ENCODE results near the gene TACC2. TPM values are rescaled to one million over a fixed set of nuclear protein-coding genes. Genes with fewer than 3 reads are reported as not detected.
"Not testable (repeated sequence)": the region's sequence is repeated elsewhere in the genome, so short reads cannot be mapped to it uniquely, and the experiment has no call there.

Gene TACC2
- total RNA-seq, 1 donor from 2014 or later, result 56.6 TPM

- H3K27ac Mint-ChIP-seq (ENCODE audit: unreplicated experiment), result no peak overlapping the region
- DNase-seq (ENCODE audit: low spot score), result no peak
- peaks cover 3% of the 10 kb centered on the region for H3K4me1 Mint-ChIP-seq (ENCODE audit: low read depth)
- no peak overlapping the region for H3K4me3 Mint-ChIP-seq (ENCODE audit: unreplicated experiment)
- H3K36me3 Mint-ChIP-seq (ENCODE audit: low read depth), result no peaks in the 10 kb centered on the region
- peaks cover 13% of the 10 kb centered on the region for H3K27me3 Mint-ChIP-seq (ENCODE audit: low read depth)
- no peaks in the 10 kb centered on the region for H3K9me3 Mint-ChIP-seq (ENCODE audit: low read depth)
- TF ChIP-seq CTCF (IDR thresholded peaks at IDR 0.05), result no peak
Measured at GRCh38 chr10:122091722-122092121, 102.8 kb downstream of the TACC2 start.

- H3K9me3 Mint-ChIP-seq (ENCODE audit: low read depth), result no peaks in the 10 kb centered on the region
- no peak for DNase-seq (ENCODE audit: low spot score)
- H3K4me1 Mint-ChIP-seq (ENCODE audit: low read depth), result peaks cover 11% of the 10 kb centered on the region
- peaks cover 13% of the 10 kb centered on the region for H3K27me3 Mint-ChIP-seq (ENCODE audit: low read depth)
- H3K27ac Mint-ChIP-seq (ENCODE audit: unreplicated experiment), result no peak overlapping the region
- no peak for TF ChIP-seq CTCF (IDR thresholded peaks at IDR 0.05)
- no peak overlapping the region for H3K4me3 Mint-ChIP-seq (ENCODE audit: unreplicated experiment)
- no peaks in the 10 kb centered on the region for H3K36me3 Mint-ChIP-seq (ENCODE audit: low read depth)
Measured at GRCh38 chr10:122093076-122093475, 104.1 kb downstream of the TACC2 start.

- H3K4me3 Mint-ChIP-seq (ENCODE audit: unreplicated experiment); H3K27ac Mint-ChIP-seq (ENCODE audit: unreplicated experiment); H3K9me3 Mint-ChIP-seq (ENCODE audit: low read depth); H3K36me3 Mint-ChIP-seq (ENCODE audit: low read depth); DNase-seq (ENCODE audit: low spot score): not testable (repeated sequence)
- Mint-ChIP-seq H3K27me3 (ENCODE audit: low read depth) (peaks cover 16% of the 10 kb centered on the region), H3K4me1 (ENCODE audit: low read depth) (peaks cover 22% of the 10 kb centered on the region)
Measured at GRCh38 chr10:122096181-122096580, 107.2 kb downstream of the TACC2 start.

GRCh38 chr10:122096705-122097104 is 107.7 kb downstream of the TACC2 start:
- DNase-seq (ENCODE audit: low spot score), result no peak
- Mint-ChIP-seq H3K9me3 (ENCODE audit: low read depth) (no peaks in the 10 kb centered on the region), H3K4me3 (ENCODE audit: unreplicated experiment) (no peak overlapping the region), H3K4me1 (ENCODE audit: low read depth) (peaks cover 22% of the 10 kb centered on the region), H3K27me3 (ENCODE audit: low read depth) (peaks cover 12% of the 10 kb centered on the region), H3K36me3 (ENCODE audit: low read depth) (no peaks in the 10 kb centered on the region), H3K27ac (ENCODE audit: unreplicated experiment) (peak overlapping the region; percentile 65)
- no peak for TF ChIP-seq CTCF (IDR thresholded peaks at IDR 0.05)

- DNase-seq (ENCODE audit: low spot score), result no peak
- Mint-ChIP-seq H3K9me3 (ENCODE audit: low read depth) (no peaks in the 10 kb centered on the region), H3K27me3 (ENCODE audit: low read depth) (peaks cover 11% of the 10 kb centered on the region), H3K4me1 (ENCODE audit: low read depth) (peaks cover 33% of the 10 kb centered on the region), H3K36me3 (ENCODE audit: low read depth) (no peaks in the 10 kb centered on the region), H3K27ac (ENCODE audit: unreplicated experiment) (no peak overlapping the region), H3K4me3 (ENCODE audit: unreplicated experiment) (no peak overlapping the region)
- no peak for TF ChIP-seq CTCF (IDR thresholded peaks at IDR 0.05)
Measured at GRCh38 chr10:122097935-122098334, 109.0 kb downstream of the TACC2 start.

- TF ChIP-seq CTCF (IDR thresholded peaks at IDR 0.05), result no peak
- H3K9me3 Mint-ChIP-seq (ENCODE audit: low read depth), result no peaks in the 10 kb centered on the region
- peaks cover 4% of the 10 kb centered on the region for H3K27me3 Mint-ChIP-seq (ENCODE audit: low read depth)
- DNase-seq (ENCODE audit: low spot score), result no peak
- H3K4me1 Mint-ChIP-seq (ENCODE audit: low read depth), result peaks cover 41% of the 10 kb centered on the region
- H3K27ac Mint-ChIP-seq (ENCODE audit: unreplicated experiment), result no peak overlapping the region
- H3K36me3 Mint-ChIP-seq (ENCODE audit: low read depth), result no peaks in the 10 kb centered on the region
- H3K4me3 Mint-ChIP-seq (ENCODE audit: unreplicated experiment), result no peak overlapping the region
Measured at GRCh38 chr10:122098924-122099323, 110.0 kb downstream of the TACC2 start.

Measured in chondrocyte (in vitro differentiated cells).